22Rv1 (cell line): ENCODE data around the gene MAP3K4.

Experiments used
- CTCF ChIP-seq: fragments of 450-650 bp; IDR thresholded peaks from 2 replicates; pipeline ENCODE4 v1.5.1; 2017; ENCODE audit warnings: mild to moderate bottlenecking
- ZFX ChIP-seq: fragments of 450-650 bp; IDR thresholded peaks from 2 replicates; pipeline ENCODE4 v1.6.1; 2017; ENCODE audit warnings: antibody characterized with exemption, borderline replicate concordance

- TF ChIP-seq CTCF (no peak), ZFX (no peak)
Observed at GRCh38 chr6:161064915-161065314, 73.3 kb downstream of the MAP3K4 start.
